Fibroblast of lung (primary cell): Measurements from ENCODE around the gene TMEM256.

ENCODE experiments used
- EZH2 ChIP-seq: IDR thresholded peaks from 2 replicates; pipeline ENCODE4 v1.5.1; 2012; ENCODE audit warnings: low read length, control low read depth, mild to moderate bottlenecking; ENCODE audit errors: missing control alignments
- TF ChIP-seq, protein P1 (sequence below), 2 donors: IDR thresholded peaks in 1 of 2; conservative IDR thresholded peaks in 1 of 2; 1 replicate in 1 of 2; 2 replicates in 1 of 2; pipeline ENCODE4 v1.5.1; 2011 to 2012; ENCODE audit warnings: low read length in 2 of 2, control low read depth in 1 of 2, inconsistent platforms in 1 of 2, low read depth in 1 of 2, mild to moderate bottlenecking in 1 of 2

DNA sequence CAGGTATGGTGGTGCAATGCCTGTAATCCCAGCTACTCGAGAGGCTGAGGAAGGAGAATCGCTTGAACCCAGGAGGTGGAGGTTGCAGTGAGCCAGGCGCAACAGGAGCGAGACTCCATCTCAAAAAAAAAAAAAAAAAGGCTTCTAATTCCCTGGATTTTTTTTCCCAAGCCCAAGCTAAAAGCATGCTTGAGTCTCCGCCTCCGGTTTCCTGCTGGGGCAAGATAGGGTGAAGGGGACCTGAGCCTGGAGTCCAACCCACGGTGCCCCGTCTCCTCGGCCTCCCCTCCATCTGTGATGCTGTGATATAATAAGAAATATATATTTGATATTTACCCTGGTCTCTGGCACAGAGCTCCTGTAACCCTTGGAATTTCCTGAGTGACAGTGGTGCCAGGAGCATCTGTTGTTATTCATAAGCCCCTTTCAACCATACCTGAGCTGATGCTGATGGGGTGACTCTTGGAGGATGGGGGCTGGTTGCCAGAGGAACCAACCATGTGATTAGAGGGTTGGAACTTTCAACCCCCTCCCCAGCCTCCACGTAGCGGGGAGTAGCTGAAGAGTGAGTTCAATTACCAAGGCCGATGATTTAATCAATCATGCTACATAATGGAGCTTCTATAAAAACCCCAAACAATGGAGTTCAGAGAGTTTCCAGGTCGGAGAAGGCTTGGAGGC, 35.8 kb downstream of the TMEM256 start:
- TF ChIP-seq, protein P1, sequence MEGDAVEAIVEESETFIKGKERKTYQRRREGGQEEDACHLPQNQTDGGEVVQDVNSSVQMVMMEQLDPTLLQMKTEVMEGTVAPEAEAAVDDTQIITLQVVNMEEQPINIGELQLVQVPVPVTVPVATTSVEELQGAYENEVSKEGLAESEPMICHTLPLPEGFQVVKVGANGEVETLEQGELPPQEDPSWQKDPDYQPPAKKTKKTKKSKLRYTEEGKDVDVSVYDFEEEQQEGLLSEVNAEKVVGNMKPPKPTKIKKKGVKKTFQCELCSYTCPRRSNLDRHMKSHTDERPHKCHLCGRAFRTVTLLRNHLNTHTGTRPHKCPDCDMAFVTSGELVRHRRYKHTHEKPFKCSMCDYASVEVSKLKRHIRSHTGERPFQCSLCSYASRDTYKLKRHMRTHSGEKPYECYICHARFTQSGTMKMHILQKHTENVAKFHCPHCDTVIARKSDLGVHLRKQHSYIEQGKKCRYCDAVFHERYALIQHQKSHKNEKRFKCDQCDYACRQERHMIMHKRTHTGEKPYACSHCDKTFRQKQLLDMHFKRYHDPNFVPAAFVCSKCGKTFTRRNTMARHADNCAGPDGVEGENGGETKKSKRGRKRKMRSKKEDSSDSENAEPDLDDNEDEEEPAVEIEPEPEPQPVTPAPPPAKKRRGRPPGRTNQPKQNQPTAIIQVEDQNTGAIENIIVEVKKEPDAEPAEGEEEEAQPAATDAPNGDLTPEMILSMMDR (conservative IDR thresholded peaks at IDR 0.05 in 1 of 2, IDR thresholded peaks at IDR 0.05 in 1 of 2; ENCODE audit: low read depth in 1 of 2, low read length in 2 of 2) = no peak
- no peak for TF ChIP-seq EZH2
